ENCODE data around the gene HNRNPA2B1.
"Not testable (repeated sequence)": the region's sequence is repeated elsewhere in the genome, so short reads cannot be mapped to it uniquely, and the experiment has no call there.

The HNRNPA2B1 gene

GRCh38 chr7:26184281-26185101 lies 16.1 kb downstream of the HNRNPA2B1 start:
- DNase-seq, result peak in 1 of 2 donors; percentile 54

- DNase-seq, result peak in 1 of 2 donors; percentile 45
Measured at GRCh38 chr7:26183545-26184280, 16.8 kb downstream of the HNRNPA2B1 start.

DNA sequence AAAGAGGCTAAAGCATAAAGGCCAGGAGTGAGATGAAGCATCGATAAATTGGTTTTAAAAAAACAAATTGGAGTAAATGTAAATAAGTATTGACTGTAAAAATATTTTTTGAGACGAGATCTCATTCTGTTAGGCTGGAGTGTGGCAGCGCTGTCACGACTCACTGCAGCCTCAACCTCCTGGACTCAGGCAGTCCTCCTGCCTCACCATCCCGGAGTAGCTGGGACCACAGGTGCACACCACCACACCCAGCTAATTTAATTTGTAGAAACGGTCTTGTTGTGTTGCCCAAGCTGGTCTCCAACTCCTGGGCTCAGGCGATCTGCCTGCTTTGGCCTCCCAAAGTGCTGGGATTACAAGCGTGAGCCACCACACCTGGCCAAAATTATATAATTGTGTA lies 17.8 kb downstream of the HNRNPA2B1 start:
- peak; percentile 19 to 45 for DNase-seq

DNA sequence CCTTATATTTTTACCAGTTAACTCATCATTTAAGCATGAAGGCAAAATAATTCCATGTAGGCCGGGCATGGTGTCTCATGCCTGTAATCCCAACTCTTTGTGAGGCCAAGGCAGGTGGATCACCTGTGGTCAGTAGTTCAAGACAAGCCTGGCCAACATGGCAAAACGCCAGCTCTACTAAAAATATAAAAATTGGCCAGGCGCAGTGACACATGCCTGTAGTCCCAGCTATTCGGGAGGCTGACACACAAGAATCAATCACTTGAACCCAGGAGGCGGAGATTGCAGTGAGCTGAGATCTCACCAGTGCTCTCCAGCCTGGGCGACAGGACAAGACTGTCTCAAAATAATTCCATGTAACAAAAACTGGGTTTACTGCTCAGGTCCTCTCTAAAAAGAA lies 18.3 kb downstream of the HNRNPA2B1 start:
- DNase-seq, result peak in 1 of 2 donors; percentile 39

DNA sequence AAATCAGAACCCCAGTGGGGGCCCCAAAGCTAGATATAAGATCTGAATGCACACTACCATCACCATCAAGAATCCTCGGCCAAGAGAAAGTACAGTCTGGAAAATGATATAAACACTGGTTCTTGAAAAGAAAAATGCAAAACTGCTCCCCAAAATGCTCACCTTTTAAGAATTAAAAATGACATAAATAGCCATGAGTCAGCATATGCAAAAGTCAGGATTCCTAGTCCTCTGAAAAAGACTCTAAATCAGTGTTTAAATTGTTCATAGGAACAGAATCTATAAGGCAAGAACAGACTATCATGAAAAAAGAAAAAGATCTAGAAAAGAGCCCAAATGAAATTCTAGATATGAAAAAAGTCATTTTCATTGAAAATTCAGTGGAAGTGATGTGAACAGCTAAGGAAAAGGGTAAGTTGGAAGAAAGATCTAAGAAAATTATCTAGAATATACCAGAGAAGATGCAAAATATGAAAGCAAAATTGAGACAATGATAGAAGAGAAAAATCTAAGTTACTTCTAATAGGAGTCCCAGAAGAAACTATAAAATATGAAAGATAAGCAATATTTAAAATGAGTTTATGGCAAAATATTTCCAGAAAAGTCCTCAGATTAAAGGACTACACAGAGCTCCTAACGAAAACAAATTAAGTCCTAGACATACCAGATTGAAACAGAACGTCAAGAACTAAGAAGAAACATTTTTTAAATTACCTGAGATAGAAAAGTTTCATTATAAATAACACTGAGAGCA lies 18.9 kb downstream of the HNRNPA2B1 start:
- no peak for DNase-seq

DNA sequence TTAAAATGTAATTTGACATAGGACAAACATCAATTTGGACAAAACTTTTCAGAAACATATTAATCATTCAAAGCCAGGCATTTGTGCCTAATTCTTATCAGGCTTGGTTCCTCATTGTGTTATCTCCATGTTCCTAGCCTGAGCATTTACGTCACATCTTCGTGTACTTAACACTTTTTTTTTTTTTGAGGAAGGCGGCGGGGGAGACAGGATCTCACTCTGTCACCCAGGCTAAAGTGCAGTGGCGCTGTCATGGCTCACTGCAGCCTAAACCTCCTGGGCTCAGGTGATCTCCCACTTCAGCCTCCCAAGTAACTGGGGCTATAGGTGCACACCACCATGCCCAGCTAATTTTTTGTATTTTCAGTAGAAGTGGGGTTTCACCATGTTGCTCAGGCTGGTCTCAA lies 19.8 kb downstream of the HNRNPA2B1 start:
- no peak for DNase-seq

DNA sequence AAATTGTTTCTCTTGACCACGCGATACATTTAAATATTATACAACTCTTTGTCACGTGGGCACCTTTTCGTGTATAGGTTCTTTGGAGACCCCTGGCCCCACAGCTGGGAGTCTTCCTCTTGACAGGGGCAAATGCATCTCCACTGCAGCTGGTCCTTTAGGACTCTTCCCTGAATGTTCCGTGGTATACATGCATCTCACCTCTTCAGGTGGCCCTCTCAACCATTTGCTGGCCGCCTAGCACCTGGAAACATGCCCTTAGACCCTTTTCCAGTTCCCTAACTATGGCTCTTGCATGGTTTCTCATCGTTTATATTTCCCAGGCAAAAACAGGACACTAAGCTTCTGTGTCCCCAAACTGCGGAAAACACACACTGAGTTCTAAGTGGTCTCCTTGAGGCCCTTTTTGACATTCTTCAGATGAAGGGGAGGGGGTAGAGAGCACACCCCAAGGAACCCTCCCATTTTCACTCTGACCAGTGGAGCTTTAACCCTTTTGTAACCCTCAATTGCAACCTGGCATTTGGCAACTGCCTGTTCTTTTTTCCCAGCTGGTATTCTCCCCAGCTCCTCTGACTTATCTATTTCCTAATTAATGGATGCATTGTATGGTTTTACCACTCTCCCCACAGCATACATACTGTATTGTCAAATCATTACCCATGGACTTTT lies 20.6 kb downstream of the HNRNPA2B1 start:
- peak in 1 of 2 donors; percentile 42 for DNase-seq

- DNase-seq, result no peak
Measured at GRCh38 chr7:26179422-26179821, 21.1 kb downstream of the HNRNPA2B1 start.

DNA sequence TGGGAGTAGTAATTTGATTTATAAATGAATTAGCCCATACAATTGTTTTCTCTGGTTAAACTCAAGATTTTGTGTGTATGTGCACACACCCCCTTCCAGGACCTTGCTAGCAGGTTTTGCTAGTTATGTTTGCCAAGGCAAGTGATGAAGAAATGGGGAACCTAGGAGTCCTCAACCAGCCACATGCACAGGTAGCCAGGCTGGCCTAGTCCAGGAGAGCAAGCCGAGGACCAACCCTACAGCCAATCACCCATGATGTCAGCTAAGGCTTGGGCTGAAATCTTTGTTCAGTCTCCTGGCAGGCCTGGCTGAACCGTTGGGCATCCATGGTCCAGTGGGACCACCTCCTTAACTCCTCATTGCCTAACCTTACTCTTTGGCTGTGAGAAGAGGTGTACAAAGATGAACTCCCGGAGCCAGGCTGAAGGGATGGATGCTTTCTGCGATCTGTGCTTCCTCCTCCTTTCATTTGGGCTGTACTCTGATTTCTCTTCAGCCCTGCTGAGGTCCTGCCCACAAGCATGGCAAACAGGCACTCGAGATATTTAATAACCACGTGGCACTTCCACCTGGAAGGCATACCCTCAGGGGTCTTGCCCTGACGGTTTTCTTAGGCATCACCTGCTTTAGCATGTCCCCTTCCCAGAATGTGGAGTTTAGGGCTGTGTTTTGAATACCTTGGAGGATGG lies 22.1 kb downstream of the HNRNPA2B1 start:
- no peak for DNase-seq

GRCh38 chr7:26177269-26177668 lies 23.3 kb downstream of the HNRNPA2B1 start:
- not testable (repeated sequence) for DNase-seq

DNA sequence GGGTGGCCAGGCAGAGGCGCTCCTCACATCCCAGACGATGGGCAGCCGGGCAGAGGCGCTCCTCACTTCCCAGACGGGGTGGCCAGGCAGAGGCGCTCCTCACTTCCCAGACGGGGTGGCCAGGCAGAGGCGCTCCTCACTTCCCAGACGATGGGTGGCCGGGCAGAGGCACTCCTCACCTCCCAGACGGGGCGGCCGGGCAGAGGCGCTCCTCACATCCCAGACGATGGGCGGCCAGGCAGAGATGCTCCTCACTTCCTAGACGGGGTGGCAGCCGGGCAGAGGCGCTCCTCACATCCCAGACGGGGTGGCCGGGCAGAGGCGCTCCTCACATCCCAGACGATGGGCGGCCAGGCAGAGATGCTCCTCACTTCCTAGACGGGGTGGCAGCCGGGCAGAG lies 23.9 kb downstream of the HNRNPA2B1 start:
- DNase-seq, result not testable (repeated sequence)

DNA sequence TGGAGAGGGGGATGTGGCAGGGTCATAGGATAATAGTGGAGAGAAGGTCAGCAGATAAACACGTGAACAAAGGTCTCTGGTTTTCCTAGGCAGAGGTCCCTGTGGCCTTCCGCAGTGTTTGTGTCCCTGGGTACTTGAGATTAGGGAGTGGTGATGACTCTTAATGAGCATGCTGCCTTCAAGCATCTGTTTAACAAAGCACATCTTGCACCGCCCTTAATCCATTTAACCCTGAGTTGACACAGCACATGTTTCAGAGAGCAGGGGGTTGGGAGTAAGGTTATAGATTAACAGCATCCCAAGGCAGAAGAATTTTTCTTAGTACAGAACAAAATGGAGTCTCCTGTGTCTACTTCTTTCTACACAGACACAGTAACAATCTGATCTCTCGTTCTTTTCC lies 24.6 kb downstream of the HNRNPA2B1 start:
- DNase-seq, result not testable (repeated sequence)

- DNase-seq, result no peak
Measured at GRCh38 chr7:26172048-26172447, 28.5 kb downstream of the HNRNPA2B1 start.

DNA sequence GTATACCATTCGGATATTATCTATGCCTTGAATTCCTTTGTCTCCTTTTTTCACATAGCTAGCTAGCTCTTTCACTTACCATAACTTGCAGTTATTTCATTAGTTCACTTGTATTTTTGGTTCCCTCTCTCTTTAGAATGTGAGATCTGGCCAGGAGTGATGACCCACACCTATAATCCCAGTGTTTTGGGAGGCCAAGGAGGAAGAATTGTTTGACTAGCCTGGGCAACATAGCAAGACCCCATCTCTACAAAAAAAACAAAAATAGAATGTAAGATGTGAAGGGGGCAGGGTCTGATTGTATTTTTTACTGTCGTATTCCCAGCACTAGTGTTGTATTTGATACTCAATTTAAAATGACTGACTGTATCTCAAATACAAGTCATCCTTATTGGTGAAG lies 28.9 kb downstream of the HNRNPA2B1 start:
- no peak for DNase-seq

DNA sequence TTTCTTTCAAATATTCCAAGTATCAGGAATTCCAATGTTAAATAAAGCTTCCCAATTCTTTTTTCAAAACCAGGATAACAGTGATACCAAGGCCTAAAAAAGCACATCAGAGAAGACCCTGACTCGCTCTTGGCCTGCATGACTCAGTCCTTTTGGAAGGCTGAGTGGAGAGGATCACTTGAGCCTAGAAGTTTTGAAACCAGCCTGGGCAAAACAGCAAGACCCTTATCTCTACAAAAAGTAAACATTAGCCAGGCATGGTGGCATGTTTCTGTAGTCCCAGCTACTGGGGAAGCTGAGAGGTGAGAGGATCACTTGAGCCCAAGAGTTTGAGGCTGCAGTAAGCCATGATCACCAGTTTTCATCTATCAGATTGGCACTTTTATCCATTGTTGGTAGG lies 29.9 kb downstream of the HNRNPA2B1 start:
- no peak for DNase-seq

DNA sequence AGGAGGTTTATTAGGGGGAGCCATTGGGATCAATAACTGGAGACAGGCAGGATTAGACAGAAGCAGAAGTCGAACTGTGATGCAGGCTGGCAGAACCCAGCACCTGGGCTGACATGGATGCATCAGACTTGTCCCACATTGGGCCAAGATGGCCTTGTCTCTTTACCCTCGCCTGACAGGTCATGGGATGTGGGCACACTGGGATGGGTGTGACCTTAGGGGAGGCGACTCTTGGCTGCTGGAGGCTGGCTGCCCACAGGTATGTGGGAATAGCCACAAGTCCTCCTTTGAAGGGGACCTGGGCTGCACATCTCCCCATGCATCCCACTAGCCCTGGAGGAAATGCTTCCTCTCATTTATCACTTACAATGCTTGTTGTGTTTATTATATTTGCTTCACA lies 31.3 kb downstream of the HNRNPA2B1 start:
- no peak for DNase-seq

GRCh38 chr7:26168458-26169023 lies 32.0 kb downstream of the HNRNPA2B1 start:
- DNase-seq, result no peak

DNA sequence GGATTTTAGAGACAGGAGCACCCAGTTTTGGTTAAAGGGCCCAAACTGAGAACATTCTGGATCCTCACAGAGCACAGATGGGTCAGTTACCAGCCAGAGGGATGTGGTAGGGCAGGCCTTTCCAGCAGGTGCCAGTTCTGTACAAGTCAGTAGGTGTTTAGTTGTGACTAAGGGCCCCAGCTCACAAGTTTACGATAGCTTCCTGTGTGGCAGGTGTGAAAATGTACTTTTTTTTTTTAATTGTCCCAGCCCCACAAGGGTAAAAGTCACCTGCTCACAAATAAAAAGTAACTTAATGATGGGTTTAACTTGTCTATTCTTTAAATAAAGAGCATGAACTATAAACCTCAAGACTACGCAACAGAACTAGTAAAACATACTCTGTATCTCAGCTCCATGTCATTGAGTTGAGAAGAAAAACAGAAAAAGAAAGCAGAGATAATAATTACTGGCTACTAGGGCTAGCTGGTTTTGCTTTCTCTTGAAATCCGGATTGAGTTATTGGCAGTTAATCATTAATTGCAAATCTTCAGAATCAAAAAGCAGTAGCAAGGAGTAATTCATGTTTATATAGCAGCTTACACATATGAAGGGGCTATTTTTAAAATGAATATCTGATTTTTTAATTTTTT lies 33.1 kb downstream of the HNRNPA2B1 start:
- peak; percentile 45 to 68 for DNase-seq

DNA sequence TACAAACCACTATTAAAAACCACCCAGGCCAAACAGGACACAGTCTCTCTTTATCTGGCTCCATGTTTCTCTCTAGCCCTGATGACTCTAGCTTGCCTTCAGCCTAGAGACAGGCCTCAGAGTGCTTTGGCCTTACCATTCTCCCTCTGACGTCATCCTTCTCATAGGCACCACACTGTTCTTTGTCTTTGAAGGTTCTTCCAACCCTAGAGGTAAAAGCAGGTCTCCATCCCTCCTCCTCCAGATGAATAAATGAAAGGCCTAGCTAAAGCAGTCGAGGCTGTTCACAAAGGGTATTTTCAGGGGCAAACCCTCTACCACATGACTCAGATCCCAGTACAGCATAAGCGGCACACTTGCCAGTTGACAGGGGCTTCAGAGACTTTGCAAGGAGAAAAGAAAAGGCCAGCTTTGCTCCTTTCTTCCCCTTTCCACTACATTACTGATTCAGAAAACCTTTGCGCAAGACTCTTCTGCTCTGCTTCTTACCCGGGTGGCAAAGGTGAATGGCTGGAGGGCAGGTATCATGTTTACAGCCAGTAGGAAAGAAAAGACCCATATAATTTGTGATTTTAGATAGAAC lies 33.8 kb downstream of the HNRNPA2B1 start:
- no peak for DNase-seq

DNA sequence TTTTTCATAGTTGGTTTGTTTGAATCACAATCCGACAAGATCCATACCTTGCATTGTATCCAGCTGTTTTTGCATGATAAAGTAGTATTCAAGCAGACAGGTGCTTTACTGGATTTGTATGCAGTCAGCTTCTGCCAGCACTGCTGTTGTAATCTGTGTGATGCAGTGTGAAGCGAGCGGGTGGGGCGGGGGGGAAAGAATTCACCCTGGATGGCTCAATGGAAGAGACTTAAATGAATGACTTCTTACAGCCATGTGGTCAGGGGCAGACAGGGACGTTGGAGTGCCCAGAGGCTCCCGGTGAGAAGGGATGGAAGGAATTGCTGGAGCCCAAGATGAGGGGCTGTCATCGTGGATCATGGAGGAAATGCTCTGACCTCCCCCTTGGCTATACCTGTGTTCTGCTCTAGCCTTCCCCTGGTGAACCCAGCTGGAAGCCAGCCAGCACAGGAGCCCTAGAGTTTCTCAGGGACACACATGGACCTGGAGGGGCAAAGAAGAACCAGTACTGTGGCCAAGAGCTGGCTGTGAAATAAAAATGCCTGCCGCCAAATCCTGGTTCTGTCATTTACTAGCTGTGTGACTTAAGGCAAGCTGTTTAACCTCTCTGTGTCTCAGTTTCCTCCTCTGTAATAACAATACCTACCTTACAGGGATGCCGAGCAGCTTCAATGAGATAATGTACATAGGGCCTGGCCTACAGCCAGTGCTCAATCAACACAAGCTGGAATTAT lies 34.4 kb downstream of the HNRNPA2B1 start:
- no peak for DNase-seq

All from CD4-positive, alpha-beta T cell treated with Interleukin-4 for 1 hour (primary cell).